ENCODE data around the gene LRP5. TPM values are rescaled to one million over a fixed set of nuclear protein-coding genes. Genes with fewer than 3 reads are reported as not detected.

Gene LRP5
- total RNA-seq, 4 donors from 2014 or later, result 21.5 to 75.0 (median 28.7) TPM

DNA sequence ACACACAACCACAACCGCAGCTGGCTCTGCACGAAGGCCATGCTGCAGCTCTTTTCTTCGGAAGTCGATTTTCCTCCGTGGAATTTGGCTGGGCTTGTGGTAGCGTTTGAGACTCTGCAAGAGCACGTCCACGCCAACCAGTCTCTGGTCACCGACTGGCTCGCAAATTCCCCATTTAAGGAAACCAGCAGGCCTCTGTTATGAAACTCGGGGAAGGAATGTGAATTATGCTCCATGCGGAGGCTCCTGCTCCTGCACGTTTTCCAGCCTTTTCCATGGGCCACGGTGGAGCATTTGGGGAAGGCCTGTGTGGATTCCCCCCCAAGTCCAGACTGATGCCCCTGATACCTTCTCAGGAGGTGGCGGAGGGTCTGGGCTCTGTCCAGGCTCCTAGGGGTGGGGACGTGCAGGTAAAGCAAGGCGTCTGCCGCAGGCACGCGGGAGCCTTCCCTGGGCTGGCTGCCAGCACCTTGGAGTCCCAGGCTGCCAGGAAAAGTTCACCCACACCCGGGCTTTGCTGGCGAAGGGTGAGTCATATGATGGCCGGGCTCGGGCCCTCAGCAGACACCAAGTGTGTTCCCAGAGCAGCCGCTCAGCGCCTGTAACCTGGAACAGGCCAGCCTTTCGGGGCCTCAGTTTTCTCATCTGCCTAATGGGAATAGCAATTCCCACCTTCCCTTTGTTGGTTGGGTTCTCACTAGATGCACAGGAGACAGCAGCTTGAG, 41.9 kb downstream of the LRP5 start:
- TF ChIP-seq, protein P1, sequence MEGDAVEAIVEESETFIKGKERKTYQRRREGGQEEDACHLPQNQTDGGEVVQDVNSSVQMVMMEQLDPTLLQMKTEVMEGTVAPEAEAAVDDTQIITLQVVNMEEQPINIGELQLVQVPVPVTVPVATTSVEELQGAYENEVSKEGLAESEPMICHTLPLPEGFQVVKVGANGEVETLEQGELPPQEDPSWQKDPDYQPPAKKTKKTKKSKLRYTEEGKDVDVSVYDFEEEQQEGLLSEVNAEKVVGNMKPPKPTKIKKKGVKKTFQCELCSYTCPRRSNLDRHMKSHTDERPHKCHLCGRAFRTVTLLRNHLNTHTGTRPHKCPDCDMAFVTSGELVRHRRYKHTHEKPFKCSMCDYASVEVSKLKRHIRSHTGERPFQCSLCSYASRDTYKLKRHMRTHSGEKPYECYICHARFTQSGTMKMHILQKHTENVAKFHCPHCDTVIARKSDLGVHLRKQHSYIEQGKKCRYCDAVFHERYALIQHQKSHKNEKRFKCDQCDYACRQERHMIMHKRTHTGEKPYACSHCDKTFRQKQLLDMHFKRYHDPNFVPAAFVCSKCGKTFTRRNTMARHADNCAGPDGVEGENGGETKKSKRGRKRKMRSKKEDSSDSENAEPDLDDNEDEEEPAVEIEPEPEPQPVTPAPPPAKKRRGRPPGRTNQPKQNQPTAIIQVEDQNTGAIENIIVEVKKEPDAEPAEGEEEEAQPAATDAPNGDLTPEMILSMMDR (IDR thresholded peaks at IDR 0.05; ENCODE audit: low read depth), result no peak

- TF ChIP-seq, protein P1 (IDR thresholded peaks at IDR 0.05; ENCODE audit: low read depth), result no peak
Measured at GRCh38 chr11:68355471-68355870, 43.1 kb downstream of the LRP5 start.

GRCh38 chr11:68357568-68357967, 45.2 kb downstream of the LRP5 start:
- TF ChIP-seq, protein P1 (IDR thresholded peaks at IDR 0.05; ENCODE audit: low read depth), result no peak

- TF ChIP-seq, protein P1 (IDR thresholded peaks at IDR 0.05; ENCODE audit: low read depth), result no peak
Measured at GRCh38 chr11:68358416-68358815, 46.0 kb downstream of the LRP5 start.

- TF ChIP-seq, protein P1 (IDR thresholded peaks at IDR 0.05; ENCODE audit: low read depth), result no peak
Measured at GRCh38 chr11:68361702-68362101, 49.3 kb downstream of the LRP5 start.

DNA sequence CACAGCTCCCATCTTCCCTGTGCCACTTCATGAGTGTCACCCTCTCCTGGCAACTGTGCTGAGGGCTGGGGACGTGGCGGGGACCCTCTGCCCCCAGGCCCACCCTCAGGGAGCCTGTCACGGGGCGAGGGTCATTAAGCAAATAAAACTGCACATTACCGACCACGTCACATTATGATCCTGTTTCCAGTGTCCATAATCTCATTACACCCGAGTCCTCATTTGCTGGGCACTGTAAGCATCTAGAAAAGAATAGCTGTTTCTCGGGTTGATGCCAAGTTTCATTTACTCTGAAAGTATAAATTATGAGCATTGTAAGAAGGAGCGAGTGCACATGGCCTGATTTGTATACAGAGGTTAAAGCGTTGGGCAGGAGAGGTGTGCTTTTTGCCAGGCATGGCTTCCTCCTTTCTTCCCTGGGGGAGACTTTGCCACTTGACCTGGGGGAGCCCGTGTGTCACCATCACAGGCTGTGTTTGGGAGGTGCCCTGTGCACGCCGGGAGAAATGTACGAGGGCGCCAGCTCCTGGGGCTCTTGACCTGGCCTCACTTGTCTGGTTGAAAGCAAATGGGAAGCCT, 50.5 kb downstream of the LRP5 start:
- TF ChIP-seq, protein P1 (IDR thresholded peaks at IDR 0.05; ENCODE audit: low read depth), result no peak

GRCh38 chr11:68363776-68364175, 51.4 kb downstream of the LRP5 start:
- TF ChIP-seq, protein P1 (IDR thresholded peaks at IDR 0.05; ENCODE audit: low read depth), result no peak
